GM21737 (cell line): Measurements from ENCODE around the gene OR1L8.
"Not testable (repeated sequence)": the region's sequence is repeated elsewhere in the genome, so short reads cannot be mapped to it uniquely, and the experiment has no call there.

ENCODE experiments used
- ATAC-seq: cut with Tn5 transposase; IDR thresholded peaks from one replicate; pipeline ENCODE4 v1.9.1; 2021; ENCODE audit warnings: mild to moderate bottlenecking, moderate library complexity; ENCODE audit not compliant: unreplicated experiment

OR1L8 gene, protein sequence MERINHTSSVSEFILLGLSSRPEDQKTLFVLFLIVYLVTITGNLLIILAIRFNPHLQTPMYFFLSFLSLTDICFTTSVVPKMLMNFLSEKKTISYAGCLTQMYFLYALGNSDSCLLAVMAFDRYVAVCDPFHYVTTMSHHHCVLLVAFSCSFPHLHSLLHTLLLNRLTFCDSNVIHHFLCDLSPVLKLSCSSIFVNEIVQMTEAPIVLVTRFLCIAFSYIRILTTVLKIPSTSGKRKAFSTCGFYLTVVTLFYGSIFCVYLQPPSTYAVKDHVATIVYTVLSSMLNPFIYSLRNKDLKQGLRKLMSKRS

DNA sequence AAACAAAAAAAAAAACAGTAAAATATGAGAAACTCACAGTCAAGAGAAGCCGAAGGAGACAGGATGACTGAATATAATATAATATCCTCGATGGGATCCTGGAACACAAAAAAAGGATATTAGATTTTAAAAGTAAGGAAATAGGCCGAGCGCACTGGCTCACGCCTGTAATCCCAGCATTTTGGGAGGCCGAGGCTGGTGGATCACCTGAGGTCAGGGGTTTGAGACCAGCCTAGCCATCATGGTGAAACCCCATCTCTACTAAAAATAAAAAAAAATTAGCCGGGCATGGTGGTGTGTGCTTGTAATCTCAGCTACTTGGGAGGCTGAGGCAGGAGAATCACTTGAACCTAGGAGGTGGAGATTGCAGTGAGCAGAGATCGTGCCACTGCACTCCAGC is at the start of gene OR1L8:
Gene OR1L8, minus strand, starts transcription at position 101 of the 400 bp plus-strand sequence. CDS start 14,907 bp downstream, outside the sequence.
- not testable (repeated sequence) for ATAC-seq

- ATAC-seq, result no peak
Observed at GRCh38 chr9:122619996-122620395, 36.8 kb upstream of the OR1L8 start.

GRCh38 chr9:122614362-122614761 is 31.2 kb upstream of the OR1L8 start, which contains the start of gene OR1Q1:
TSS of gene OR1Q1 (plus strand) at chr9:122614738. CDS start at chr9:122614738, 0 bp downstream.
- ATAC-seq, result no peak

GRCh38 chr9:122609804-122610203 is 26.6 kb upstream of the OR1L8 start:
- ATAC-seq, result no peak

GRCh38 chr9:122606587-122606986 is 23.4 kb upstream of the OR1L8 start:
- no peak for ATAC-seq

- no peak for ATAC-seq
Observed at GRCh38 chr9:122605691-122606090, 22.5 kb upstream of the OR1L8 start.

- ATAC-seq, result no peak
Observed at GRCh38 chr9:122580360-122580759, 2.8 kb downstream of the OR1L8 start.

DNA sequence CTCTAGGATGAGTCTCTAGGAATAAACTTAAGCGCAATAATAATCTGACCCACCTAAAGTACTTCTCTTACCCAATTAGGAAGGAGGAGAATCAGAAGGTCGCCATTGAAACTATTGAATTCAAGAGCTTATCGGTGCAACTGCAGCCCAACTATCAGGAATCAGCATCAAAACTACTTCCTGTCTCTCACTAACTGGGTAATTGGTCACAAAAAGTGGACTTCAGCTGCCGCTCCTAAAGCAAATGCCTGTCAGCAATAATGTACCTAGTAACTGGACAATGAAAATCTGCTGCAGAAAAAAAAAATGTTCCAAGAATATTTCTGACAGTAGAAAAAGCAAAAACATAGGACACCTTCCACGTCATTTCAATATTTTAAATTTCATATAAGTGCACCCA is 3.3 kb downstream of the OR1L8 start:
- ATAC-seq, result no peak

DNA sequence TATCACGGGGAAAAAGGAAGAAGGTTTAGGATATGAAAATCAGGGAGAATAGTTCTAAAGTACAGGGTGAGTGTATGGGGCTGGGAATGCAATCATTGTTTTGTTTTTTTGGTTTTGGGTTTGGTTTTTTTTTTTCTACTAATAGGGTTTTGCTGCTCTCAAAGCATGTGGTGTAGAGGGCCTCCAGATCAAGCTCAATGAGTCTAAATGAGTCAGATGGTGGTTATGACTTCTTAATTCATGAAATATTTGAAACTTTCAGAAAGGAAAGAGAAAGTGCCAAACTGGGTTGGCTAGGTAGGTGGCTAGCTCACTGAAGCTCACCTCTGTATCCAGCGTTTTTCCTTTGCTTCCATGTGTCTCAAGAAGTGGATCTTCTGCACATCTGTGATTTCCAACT is 10.7 kb downstream of the OR1L8 start:
- no peak for ATAC-seq

DNA sequence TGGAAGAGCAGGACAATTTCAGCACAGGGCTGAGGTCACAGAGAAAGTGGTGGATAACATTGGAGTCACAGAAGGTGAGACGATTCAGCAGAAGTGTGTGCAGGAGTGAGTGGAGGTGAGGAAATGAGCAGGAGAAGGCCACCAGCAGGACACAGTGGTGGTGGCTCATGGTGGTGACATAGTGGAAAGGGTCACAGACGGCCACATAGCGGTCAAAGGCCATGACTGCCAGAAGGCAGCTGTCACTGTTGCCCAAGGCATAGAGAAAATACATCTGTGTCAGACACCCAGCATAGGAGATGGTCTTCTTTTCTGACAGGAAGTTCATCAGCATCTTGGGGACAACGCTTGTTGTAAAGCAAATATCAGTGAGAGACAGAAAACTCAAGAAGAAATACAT is 15.3 kb downstream of the OR1L8 start:
- no peak for ATAC-seq

DNA sequence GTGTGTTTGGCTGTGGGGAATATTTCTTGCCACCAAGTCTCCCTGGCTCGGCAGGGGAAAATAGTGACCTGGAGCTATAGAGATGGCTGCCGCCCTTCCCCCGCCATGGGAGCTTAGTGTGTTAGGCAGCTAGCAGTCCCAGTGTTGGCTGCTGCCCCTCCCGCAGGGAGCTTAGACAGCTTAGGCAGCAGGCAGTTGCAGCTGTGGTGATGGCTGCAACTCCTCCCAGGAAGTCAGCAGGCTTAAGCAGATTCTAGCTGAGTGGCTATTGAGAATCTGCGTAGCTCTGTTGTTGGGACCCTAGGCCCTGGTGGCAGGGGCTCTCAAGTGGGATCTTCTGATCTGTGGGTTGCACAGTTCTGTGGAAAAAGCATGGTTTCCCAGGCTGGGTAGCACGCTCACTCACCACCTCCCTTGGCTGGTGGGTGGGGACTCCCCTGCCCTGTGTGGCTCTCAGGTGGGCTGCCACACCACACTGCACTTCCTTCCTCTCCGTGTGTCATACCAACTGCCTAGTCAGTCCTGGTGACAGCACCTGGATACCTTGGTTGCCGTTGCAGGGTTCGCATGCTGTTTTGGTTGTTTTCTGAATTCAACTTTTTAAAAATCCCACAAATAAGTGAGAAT is 20.9 kb downstream of the OR1L8 start:
- no peak for ATAC-seq

GRCh38 chr9:122561446-122561845 is 21.7 kb downstream of the OR1L8 start:
- no peak for ATAC-seq

GRCh38 chr9:122552812-122553211 is 30.4 kb downstream of the OR1L8 start, which contains the start of gene OR1N2:
TSS of gene OR1N2 (plus strand) at chr9:122553112. CDS start at chr9:122553212, 100 bp downstream.
- ATAC-seq, result no peak

DNA sequence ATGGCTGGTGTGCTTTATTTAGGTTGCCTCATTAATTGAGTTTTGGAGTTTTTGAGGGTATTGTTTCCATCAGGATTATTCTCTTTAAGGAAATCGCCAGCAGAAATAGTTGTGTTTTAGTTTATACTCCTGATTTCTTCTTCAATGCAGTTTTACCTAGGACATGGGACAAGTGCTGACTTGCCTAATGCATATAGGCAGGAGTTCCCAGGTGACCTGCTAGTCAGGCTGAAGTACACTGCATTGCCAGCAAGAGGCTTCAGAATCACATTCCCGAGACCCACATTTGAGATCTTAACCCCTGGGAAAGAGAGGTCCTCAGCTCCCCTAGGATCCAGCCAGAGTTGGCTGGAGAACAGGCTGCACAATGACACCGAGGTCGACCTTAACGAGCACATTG is 31.8 kb downstream of the OR1L8 start:
- ATAC-seq, result no peak

DNA sequence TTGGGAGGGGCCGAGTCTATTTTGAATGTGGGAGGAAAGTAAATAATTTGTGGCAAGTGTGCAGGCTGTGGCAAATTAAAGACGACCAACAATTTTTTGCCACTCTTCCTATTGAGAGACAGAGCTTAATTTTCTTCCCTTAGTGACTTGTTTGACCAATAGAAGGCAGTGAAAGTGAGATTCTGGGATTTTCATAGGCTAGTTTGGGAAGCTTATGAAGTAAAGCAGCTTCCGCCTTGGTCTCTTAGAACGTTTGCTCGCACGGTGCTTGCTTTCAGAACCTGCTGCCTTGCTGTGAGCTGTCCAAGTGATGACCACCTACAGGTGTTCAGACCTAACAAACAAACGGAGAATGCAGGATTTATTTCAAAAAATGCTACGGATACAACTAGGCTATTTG is 37.0 kb downstream of the OR1L8 start:
- no peak for ATAC-seq

DNA sequence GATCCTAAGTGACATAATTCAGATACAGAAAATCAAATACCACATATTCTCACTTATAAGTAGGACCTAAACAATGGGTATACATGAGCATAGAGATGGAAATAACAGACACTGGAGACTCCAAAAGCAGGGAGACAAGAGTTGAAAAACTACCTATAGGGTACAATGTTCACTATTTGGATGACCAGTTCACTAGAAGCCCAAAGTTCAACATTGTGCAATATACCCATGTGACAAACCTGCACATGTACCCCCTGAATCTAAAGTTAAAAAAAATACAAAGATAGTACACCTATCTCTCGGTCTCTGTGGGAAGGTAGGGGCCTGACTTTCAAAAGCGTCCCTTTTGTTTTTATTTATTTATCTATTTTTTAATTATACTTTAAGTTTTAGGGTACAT is 44.4 kb downstream of the OR1L8 start:
- ATAC-seq, result no peak

GRCh38 chr9:122537066-122537465 is 46.1 kb downstream of the OR1L8 start:
- not testable (repeated sequence) for ATAC-seq

DNA sequence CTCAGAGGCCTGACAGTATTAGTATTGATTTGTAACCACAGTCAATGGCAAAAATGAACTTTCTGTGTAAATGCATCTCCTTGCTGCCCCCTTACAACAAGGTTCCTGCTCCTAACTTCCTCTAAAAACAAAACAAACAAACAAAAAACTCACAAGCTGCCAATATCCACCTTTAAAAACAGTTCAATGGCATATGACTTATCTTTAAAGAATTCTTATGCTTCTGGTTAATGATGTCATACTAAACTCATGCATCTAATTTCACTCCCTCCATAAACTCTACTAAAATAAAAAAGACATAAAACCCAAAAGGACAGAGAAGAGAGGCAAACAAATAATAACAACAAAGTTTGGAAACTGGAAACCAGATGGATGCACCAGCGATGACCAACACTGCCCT is 47.0 kb downstream of the OR1L8 start:
- no peak for ATAC-seq

DNA sequence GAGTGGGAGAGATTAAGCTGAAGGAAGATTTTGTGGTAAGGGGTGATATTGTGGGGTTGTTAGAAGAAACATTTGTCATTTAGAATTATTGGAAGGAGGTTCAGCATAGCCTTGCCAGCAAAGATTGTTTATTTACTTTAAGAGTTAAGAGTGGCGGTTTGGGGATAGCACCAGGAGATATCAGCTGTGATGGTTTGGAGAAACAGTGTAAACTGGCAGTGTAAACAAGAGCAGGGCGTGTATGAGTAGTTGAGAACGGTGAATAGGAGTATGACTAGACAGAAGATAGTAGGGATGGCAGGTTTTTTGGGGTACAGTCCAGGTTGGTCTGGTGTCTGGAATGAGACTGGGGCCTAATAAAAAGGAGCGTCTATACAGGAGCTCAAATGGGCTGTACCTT is 52.0 kb downstream of the OR1L8 start:
- not testable (repeated sequence) for ATAC-seq

DNA sequence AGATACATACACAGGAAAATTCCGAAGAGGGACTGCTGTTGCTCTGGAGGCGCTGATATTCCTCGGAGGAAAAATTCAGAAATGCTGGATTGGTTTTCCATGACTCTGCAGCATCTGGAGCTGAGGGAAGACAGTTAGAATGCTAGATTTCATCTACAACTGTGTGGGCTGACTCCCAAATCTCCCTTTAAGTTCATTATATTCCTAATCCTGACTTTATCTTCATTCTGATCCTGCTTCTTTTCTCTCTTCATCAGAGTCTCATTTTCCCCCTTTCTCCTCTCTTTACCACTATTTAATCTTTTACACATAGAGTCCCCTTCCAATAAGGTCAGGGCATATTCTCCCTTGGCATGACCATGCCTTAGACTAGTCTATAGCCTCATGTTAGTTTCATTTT is 56.0 kb downstream of the OR1L8 start, which contains the start of gene OR1N1:
Gene OR1N1, minus strand, starts transcription at position 101 of the 400 bp plus-strand sequence. Its CDS starts 0 bp downstream, at position 101.
- ATAC-seq, result no peak

GRCh38 chr9:122526602-122527001 is 56.6 kb downstream of the OR1L8 start:
- ATAC-seq, result no peak

DNA sequence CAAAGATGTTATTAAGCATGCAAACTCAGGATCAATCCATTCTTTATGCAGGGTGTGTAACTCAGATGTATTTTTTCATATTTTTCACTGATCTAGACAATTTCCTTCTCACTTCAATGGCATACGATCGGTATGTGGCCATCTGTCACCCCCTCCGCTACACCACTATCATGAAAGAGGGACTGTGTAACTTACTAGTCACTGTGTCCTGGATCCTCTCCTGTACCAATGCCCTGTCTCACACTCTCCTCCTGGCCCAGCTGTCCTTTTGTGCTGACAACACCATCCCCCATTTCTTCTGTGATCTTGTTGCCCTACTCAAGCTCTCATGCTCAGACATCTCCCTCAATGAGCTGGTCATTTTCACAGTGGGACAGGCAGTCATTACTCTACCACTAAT is 63.8 kb downstream of the OR1L8 start:
- no peak for ATAC-seq
